Sigmoid colon (tissue), 7 donors: ENCODE measurements around the gene ADAM8. TPM values are rescaled to one million over a fixed set of nuclear protein-coding genes. Genes with fewer than 3 reads are reported as not detected.

Source experiments
- DNase-seq: peaks from one replicate; pipeline ENCODE4 v3.0.0-alpha.2; 2019
- H3K27ac ChIP-seq, 4 donors: fragments of 200-600 bp; sonication (generic); one replicate each; pipeline ENCODE4 v1.5.1; 2016 to 2019; ENCODE audit warnings: mild to moderate bottlenecking in 1 of 4
- H3K27me3 ChIP-seq, 3 donors: fragments of 200-600 bp; sonication (generic); one replicate each; pipeline ENCODE4 v1.5.1; 2019; ENCODE audit warnings: mild to moderate bottlenecking in 1 of 3
- H3K36me3 ChIP-seq, 4 donors: fragments of 200-600 bp; sonication (generic); one replicate each; pipeline ENCODE4 v1.5.1; 2016 to 2019
- H3K4me1 ChIP-seq, 4 donors: fragments of 200-600 bp; sonication (generic); one replicate each; pipeline ENCODE4 v1.5.1; 2017 to 2019
- H3K4me3 ChIP-seq, 4 donors: fragments of 200-600 bp; sonication (generic); one replicate each; pipeline ENCODE4 v1.5.1; 2017 to 2019; ENCODE audit warnings: mild to moderate bottlenecking in 2 of 4, moderate library complexity in 1 of 4
- H3K9me3 ChIP-seq, 4 donors: fragments of 200-600 bp in 3 of 4; sonication (generic) in 3 of 4; one replicate each; pipeline versions ENCODE4 v1.5.1 to v1.6.1; 2013 to 2019
- EP300 ChIP-seq, 4 donors: sonication (generic); formaldehyde crosslinking; IDR thresholded peaks; one replicate each; pipeline ENCODE4 v1.6.1; 2017; ENCODE audit warnings: antibody characterized with exemption in 4 of 4
- POLR2A ChIP-seq, 2 donors: fragments of 450-650 bp; IDR thresholded peaks; one replicate each; pipeline ENCODE4 v1.6.1; 2016; ENCODE audit warnings: antibody characterized with exemption in 2 of 2, mild to moderate bottlenecking in 2 of 2, moderate library complexity in 2 of 2
- POLR2AphosphoS5 ChIP-seq, 4 donors: sonication (generic); formaldehyde crosslinking; IDR thresholded peaks; one replicate each; pipeline ENCODE4 v1.6.1; 2017; ENCODE audit warnings: antibody characterized with exemption in 4 of 4
- WGBS, 2 donors: extraction: QIAGEN DNeasy Blood & Tissue Kit; methylation state at CpG; one replicate each; pipeline ENCODE4 v1.1.7; 2013; 5-methylcytosine and 5-hydroxymethylcytosine counted together
- intact Hi-C: fragments of 100-400 bp; cut with DNase I; formaldehyde crosslinking; loops from one replicate; pipeline ENCODE4 v1.15.1; 2023
- polyA plus RNA-seq, 3 donors: library from polyadenylated mRNA; stranded (reverse); fragments of 200-250 nt; gene quantifications; one replicate each; pipeline ENCODE4 v1.2.3, GENCODE V29; 2013
- total RNA-seq, 4 donors: library from RNA; depleted of rRNA; stranded (reverse); fragments of >200 nt; gene quantifications; one replicate each; pipeline ENCODE4 v1.1.0, GENCODE V29; 2016
- TF ChIP-seq, protein P1 (sequence below), 4 experiments: fragments of 450-650 bp in 3 of 4; fragments of 200-600 bp in 1 of 4; IDR thresholded peaks; one replicate each; pipeline ENCODE4 v1.5.1; 2016 to 2019; ENCODE audit warnings: antibody characterized with exemption in 4 of 4, mild to moderate bottlenecking in 3 of 4, moderate library complexity in 2 of 4
- donor health status: healthy with polysubstance abuse.
- donor health status: Bipolar disorder and iron deficiency.
- donor health status: healthy.

The ADAM8 gene
- total and polyA plus RNA-seq, 7 donors, result 0.36 to 8.9 (median 1.2) TPM

DNA sequence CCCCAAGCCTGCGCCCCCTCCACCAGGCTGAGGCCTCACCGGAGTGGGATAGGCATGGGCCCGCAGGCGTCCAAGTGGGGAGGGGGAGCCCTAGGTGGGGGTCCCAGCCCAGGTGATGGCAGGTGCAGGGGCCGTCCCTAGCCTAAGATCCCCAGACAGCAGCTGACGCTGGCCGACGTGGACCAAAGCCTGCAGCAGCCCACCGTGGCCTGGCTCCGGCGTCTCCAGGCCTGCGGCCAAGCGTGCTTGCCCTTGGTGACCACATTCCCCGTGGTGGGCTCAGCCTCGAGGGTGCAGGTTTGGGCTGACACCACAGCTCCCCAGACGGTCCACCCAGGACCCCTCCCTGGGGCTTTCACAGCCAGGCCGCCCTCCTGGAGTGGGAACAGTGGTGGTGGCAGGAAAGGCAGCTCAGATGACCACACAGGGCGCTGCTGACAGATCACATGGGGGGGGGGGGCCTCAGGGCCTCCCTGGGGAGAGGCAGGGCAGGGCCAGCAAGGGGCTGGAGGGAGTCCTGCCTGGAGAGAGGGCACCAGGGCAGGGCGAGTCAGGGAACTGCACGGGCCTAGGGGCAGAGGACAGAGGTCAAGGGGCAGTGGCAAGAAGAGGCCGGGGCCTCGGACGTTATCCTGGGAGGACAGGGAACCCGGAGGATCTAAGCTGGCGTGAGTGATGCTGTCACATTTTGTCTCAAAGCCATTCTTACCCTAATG, 767 bp upstream of the ADAM8 start:
- WGBS, 2 donors, result 75 to 78% methylated on average over 25 of the region's 25 CpGs
- H3K4me3 ChIP-seq, result no peak overlapping the region
- no peaks in the 10 kb centered on the region for H3K9me3 ChIP-seq
- H3K4me1 ChIP-seq, result peaks cover 0 to 15% (median 10%) of the 10 kb centered on the region in 4 donors
- H3K36me3 ChIP-seq, result peaks cover under 1 to 38% (median 21%) of the 10 kb centered on the region in 4 donors
- TF ChIP-seq, protein P1, sequence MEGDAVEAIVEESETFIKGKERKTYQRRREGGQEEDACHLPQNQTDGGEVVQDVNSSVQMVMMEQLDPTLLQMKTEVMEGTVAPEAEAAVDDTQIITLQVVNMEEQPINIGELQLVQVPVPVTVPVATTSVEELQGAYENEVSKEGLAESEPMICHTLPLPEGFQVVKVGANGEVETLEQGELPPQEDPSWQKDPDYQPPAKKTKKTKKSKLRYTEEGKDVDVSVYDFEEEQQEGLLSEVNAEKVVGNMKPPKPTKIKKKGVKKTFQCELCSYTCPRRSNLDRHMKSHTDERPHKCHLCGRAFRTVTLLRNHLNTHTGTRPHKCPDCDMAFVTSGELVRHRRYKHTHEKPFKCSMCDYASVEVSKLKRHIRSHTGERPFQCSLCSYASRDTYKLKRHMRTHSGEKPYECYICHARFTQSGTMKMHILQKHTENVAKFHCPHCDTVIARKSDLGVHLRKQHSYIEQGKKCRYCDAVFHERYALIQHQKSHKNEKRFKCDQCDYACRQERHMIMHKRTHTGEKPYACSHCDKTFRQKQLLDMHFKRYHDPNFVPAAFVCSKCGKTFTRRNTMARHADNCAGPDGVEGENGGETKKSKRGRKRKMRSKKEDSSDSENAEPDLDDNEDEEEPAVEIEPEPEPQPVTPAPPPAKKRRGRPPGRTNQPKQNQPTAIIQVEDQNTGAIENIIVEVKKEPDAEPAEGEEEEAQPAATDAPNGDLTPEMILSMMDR (IDR thresholded peaks at IDR 0.05), result no peak
- no peak for TF ChIP-seq EP300 (IDR thresholded peaks at IDR 0.05)
- no peak for TF ChIP-seq POLR2A (IDR thresholded peaks at IDR 0.05)
- TF ChIP-seq POLR2AphosphoS5 (IDR thresholded peaks at IDR 0.05), result no peak
- no peak for DNase-seq
- H3K27ac ChIP-seq, result no peak overlapping the region
- intact Hi-C loops, result no loop called here
- peaks cover 17 to 29% (median 17%) of the 10 kb centered on the region in 3 donors for H3K27me3 ChIP-seq

DNA sequence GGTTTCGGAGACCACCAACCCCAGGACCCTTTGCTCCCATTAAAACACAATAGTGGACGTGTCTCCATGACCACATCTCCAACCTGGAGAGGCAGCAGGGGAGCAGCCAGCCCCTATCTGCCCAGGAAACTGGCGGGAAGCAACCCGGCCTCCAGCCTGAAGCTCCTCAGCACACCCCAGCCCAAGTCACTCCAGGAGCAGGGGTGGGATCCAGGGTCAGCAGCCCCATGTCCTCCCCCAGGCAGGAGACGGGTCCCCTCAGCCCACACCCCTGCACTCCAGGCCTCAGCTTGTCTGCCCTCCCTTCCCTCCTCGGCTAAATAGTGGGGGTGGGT, 601 bp downstream of the ADAM8 start:
- Histone ChIP-seq H3K27ac (no peak overlapping the region), H3K36me3 (peaks cover 0 to 25% (median 10%) of the 10 kb centered on the region in 4 donors), H3K4me1 (peaks cover 0 to 15% (median 10%) of the 10 kb centered on the region in 4 donors), H3K9me3 (no peaks in the 10 kb centered on the region), H3K4me3 (peak overlapping the region in 3 of 4 donors; percentile 5 to 29 (median 5)), H3K27me3 (peaks cover 17 to 29% (median 17%) of the 10 kb centered on the region in 3 donors)
- no peak for DNase-seq
- TF ChIP-seq, protein P1 (IDR thresholded peaks at IDR 0.05), result no peak
- TF ChIP-seq POLR2A (IDR thresholded peaks at IDR 0.05) (no peak), EP300 (IDR thresholded peaks at IDR 0.05) (no peak), POLR2AphosphoS5 (IDR thresholded peaks at IDR 0.05) (no peak)
- WGBS, 2 donors, result 11 to 17% methylated on average over 6 of the region's 6 CpGs
- intact Hi-C loops, result no loop called here

DNA sequence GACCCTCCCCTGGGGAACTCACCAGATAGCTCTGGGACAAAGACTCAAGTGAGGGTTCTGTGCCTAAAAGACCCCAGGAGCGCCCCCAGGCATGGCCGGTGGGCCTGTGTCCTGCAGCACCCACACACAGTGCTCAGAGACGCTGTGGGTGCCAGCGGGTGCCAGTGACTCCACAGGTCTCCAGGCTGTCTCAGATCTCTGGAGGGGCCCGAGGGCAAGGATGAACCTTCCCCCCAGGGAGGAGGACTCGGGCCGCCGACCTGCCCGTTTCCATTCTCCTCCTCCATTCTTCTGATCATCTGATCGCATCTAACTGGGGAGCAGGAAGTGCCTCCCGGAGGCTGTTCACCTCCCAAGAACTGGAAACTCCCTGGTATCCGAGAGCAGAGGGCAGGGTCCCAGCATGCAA, 980 bp downstream of the ADAM8 start:
- Histone ChIP-seq H3K27ac (no peak overlapping the region), H3K36me3 (peaks cover 0 to 21% (median 9%) of the 10 kb centered on the region in 4 donors), H3K4me3 (peak overlapping the region in 1 of 4 donors; percentile 29), H3K27me3 (peaks cover 17 to 29% (median 17%) of the 10 kb centered on the region in 3 donors), H3K9me3 (no peaks in the 10 kb centered on the region), H3K4me1 (peaks cover 0 to 15% (median 10%) of the 10 kb centered on the region in 4 donors)
- intact Hi-C loops, result no loop called here
- no peak for DNase-seq
- 20 to 22% methylated on average over 12 of the region's 12 CpGs for WGBS, 2 donors
- TF ChIP-seq POLR2AphosphoS5 (IDR thresholded peaks at IDR 0.05), result no peak
- TF ChIP-seq, protein P1 (IDR thresholded peaks at IDR 0.05), result no peak
- TF ChIP-seq EP300 (IDR thresholded peaks at IDR 0.05), result no peak
- no peak for TF ChIP-seq POLR2A (IDR thresholded peaks at IDR 0.05)

DNA sequence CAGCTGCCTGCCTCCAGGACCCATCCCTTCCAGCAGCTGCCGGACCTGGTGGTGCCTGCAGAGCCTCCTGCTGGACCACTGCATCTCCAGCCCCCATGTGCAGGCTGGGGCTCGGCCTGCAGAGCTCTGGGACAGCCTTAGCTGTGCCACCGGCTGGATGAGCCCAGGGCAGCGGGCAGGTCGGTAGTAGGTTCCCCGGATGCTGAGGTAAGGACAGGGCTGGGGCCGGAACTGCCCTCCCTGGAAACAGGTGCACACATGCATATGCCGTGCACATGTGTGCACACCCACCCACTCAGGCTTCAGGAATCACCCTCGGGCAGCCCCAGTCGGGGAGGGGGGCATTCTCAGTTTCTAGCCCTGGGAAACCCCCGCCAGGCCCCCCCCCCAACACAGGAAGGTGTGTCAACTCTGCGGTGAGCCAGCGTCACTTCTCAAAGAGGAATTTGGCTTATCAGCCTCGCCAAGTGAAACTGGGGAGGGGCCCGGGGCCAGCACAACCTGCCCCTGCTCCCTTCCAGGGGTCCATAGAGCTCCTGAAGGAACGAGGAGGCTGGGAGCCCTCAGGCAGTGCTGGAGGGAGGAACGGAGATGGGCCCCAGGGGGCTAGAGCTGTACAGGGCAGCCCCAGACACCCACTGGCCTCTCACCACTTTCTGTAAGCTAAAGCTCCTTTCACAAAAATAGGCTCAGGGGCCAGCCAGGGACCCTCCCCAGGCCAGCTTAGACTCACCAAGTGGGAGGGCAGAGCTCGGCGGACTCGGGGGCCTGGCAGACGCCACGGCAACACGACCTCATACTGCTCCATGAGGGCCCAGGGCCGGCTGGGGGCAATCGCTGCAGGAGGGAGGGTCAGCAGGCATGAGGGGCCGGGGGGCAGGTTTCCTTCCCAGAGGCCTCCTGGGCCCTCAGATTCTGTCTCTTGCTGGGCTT, 1.7 kb downstream of the ADAM8 start:
- intact Hi-C loops, result no loop called here
- 22 to 29% methylated on average over 26 of the region's 26 CpGs for WGBS, 2 donors

More for the DNA sequence above, 1.7 kb downstream of the ADAM8 start:
- H3K4me1 ChIP-seq, result peaks cover 0 to 15% (median 10%) of the 10 kb centered on the region in 4 donors
- peaks cover 0 to 14% (median 5%) of the 10 kb centered on the region in 4 donors for H3K36me3 ChIP-seq
- no peak for DNase-seq
- H3K4me3 ChIP-seq, result no peak overlapping the region
- peaks cover 17 to 29% (median 17%) of the 10 kb centered on the region in 3 donors for H3K27me3 ChIP-seq
- H3K27ac ChIP-seq, result no peak overlapping the region
- TF ChIP-seq EP300 (IDR thresholded peaks at IDR 0.05), result no peak
- no peak for TF ChIP-seq POLR2AphosphoS5 (IDR thresholded peaks at IDR 0.05)
- no peak for TF ChIP-seq POLR2A (IDR thresholded peaks at IDR 0.05)
- TF ChIP-seq, protein P1 (IDR thresholded peaks at IDR 0.05), result no peak
- no peaks in the 10 kb centered on the region for H3K9me3 ChIP-seq
